ENCODE data around the gene DIPK2B. TPM values are rescaled to one million over a fixed set of nuclear protein-coding genes. Genes with fewer than 3 reads are reported as not detected.

Gene DIPK2B
- total RNA-seq, 2 experiments from 2014 or later, result not detected

DNA sequence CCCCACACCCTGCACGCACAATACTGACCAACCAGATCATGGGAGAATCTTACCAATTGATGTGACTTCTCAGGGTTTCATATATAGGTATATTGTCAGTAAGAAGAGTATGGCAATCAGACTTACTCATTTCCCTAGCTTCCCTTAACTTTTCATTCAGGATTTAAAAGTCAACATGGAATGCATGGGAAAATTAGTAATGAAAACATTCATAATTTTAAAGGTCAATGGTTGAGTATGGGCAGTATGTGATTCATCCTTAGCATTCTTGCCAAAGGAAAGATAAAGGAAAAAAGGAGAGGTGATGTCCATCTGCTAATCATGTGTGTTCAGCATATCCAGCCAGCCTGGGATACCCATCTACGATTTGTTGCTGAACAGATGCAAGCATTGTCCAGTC, 4.0 kb downstream of the DIPK2B start:
- no peaks in the 10 kb centered on the region for H3K36me3 ChIP-seq (ENCODE audit: insufficient read depth, low read length)
- H3K9me2 ChIP-seq (ENCODE audit: insufficient read depth, low read length), result no peaks in the 10 kb centered on the region
- H3K4me2 ChIP-seq (ENCODE audit: low read length), result no peak overlapping the region
- H4K20me1 ChIP-seq (ENCODE audit: insufficient read depth, low read length), result no peaks in the 10 kb centered on the region
- H3K79me2 ChIP-seq (ENCODE audit: insufficient read depth, low read depth, low read length), result no peaks in the 10 kb centered on the region
- no peak overlapping the region for H3K4me3 ChIP-seq (ENCODE audit: low read depth, low read length, poor library complexity, severe bottlenecking)
- no peak for DNase-seq (ENCODE audit: low spot score)
- POLR2A ChIA-PET, result interaction anchor here (0.7 kb wide), 1 partner anchor 1074 kb away, joined by 3 read pairs; no protein-coding TSS in a partner anchor
- no TSS peak for BruUV-seq (replicated peaks)
- H3K4me1 ChIP-seq (ENCODE audit: insufficient read depth, low read length, poor library complexity, severe bottlenecking), result no peaks in the 10 kb centered on the region
- TF ChIP-seq, protein P1, sequence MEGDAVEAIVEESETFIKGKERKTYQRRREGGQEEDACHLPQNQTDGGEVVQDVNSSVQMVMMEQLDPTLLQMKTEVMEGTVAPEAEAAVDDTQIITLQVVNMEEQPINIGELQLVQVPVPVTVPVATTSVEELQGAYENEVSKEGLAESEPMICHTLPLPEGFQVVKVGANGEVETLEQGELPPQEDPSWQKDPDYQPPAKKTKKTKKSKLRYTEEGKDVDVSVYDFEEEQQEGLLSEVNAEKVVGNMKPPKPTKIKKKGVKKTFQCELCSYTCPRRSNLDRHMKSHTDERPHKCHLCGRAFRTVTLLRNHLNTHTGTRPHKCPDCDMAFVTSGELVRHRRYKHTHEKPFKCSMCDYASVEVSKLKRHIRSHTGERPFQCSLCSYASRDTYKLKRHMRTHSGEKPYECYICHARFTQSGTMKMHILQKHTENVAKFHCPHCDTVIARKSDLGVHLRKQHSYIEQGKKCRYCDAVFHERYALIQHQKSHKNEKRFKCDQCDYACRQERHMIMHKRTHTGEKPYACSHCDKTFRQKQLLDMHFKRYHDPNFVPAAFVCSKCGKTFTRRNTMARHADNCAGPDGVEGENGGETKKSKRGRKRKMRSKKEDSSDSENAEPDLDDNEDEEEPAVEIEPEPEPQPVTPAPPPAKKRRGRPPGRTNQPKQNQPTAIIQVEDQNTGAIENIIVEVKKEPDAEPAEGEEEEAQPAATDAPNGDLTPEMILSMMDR (conservative IDR thresholded peaks at IDR 0.05; ENCODE audit: low read length), result no peak
- TF ChIP-seq EZH2phosphoT487 (IDR thresholded peaks at IDR 0.05; ENCODE audit: borderline replicate concordance, low read depth, low read length), result no peak
- no peak overlapping the region for H3K27ac ChIP-seq (ENCODE audit: low read depth, low read length, poor library complexity, severe bottlenecking)
- intact Hi-C loops (cut with micrococcal nuclease; ENCODE audit: unreplicated experiment), result no loop called here
- no peaks in the 10 kb centered on the region for H3K9me3 ChIP-seq (ENCODE audit: low read length)
- H2AFZ ChIP-seq (ENCODE audit: low read length), result no peak overlapping the region
- CTCF ChIA-PET (ENCODE audit: unreplicated experiment), result no interaction called here

DNA sequence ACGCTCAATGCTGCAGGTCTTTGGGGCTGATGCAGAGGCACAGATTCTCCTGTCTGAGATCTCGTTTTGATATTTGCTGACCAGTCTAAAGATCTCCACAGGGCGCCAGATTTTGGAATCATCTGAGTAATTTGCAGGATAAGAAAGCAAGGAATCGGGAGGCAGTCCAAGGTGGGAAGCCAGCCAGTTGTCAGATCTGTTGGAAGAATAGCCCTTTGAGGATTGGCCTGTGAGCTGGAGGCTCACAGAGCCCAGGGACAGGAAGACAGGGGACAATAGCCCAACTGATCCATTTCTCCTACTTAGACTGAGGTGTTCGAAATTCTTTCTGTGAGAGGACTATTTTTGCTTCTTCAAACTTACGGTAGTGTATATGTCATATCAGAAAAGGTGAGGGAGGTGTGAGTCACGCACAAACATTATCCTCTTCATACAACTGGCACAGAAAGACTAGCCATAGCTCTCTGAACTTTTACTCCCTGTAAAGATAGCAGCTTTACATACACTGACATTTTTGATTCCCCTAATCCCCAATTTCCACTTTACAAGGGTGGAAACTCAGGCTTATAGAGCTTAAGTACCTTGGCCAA, 8.8 kb downstream of the DIPK2B start:
- ChIA-PET CTCF (ENCODE audit: unreplicated experiment) (no interaction called here), POLR2A (no interaction called here)
- Histone ChIP-seq H3K9me3 (ENCODE audit: low read length) (no peaks in the 10 kb centered on the region), H2AFZ (ENCODE audit: low read length) (no peak overlapping the region), H3K4me2 (ENCODE audit: low read length) (no peak overlapping the region), H3K36me3 (ENCODE audit: insufficient read depth, low read length) (no peaks in the 10 kb centered on the region), H3K9me2 (ENCODE audit: insufficient read depth, low read length) (no peaks in the 10 kb centered on the region), H3K4me1 (ENCODE audit: insufficient read depth, low read length, poor library complexity, severe bottlenecking) (no peaks in the 10 kb centered on the region), H3K79me2 (ENCODE audit: insufficient read depth, low read depth, low read length) (no peaks in the 10 kb centered on the region), H3K27ac (ENCODE audit: low read depth, low read length, poor library complexity, severe bottlenecking) (no peak overlapping the region), H4K20me1 (ENCODE audit: insufficient read depth, low read length) (no peaks in the 10 kb centered on the region), H3K4me3 (ENCODE audit: low read depth, low read length, poor library complexity, severe bottlenecking) (no peak overlapping the region)
- no TSS peak for BruUV-seq (replicated peaks)
- no peak for DNase-seq (ENCODE audit: low spot score)
- TF ChIP-seq, protein P1 (conservative IDR thresholded peaks at IDR 0.05; ENCODE audit: low read length), result no peak
- TF ChIP-seq EZH2phosphoT487 (IDR thresholded peaks at IDR 0.05; ENCODE audit: borderline replicate concordance, low read depth, low read length), result no peak
- intact Hi-C loops (cut with micrococcal nuclease; ENCODE audit: unreplicated experiment), result no loop called here

DNA sequence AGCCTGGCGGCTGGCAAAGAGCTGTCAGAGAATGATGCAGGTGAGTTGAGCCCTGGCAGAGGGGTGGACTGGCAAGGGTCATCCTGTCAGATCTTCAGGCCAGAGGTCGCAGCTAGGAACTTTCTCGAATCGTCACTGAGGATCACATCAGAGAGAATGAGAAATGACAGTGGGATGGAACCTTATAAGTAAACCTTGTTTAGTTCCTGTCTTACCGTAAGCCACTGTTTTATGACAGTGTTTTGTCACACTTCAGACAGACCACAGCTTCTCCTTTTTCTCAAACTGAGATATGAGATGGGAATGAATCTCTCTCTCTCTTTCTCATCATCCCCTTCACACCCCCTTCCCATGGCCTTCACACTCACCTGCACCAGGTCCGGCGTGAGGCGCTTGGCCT, 9.3 kb downstream of the DIPK2B start:
- no peaks in the 10 kb centered on the region for H3K9me3 ChIP-seq (ENCODE audit: low read length)
- CTCF ChIA-PET (ENCODE audit: unreplicated experiment), result no interaction called here
- no peak overlapping the region for H3K4me3 ChIP-seq (ENCODE audit: low read depth, low read length, poor library complexity, severe bottlenecking)
- no peak overlapping the region for H3K4me2 ChIP-seq (ENCODE audit: low read length)
- TF ChIP-seq EZH2phosphoT487 (IDR thresholded peaks at IDR 0.05; ENCODE audit: borderline replicate concordance, low read depth, low read length), result no peak
- TF ChIP-seq, protein P1 (conservative IDR thresholded peaks at IDR 0.05; ENCODE audit: low read length), result no peak
- no peak for DNase-seq (ENCODE audit: low spot score)
- H3K79me2 ChIP-seq (ENCODE audit: insufficient read depth, low read depth, low read length), result no peaks in the 10 kb centered on the region
- H3K36me3 ChIP-seq (ENCODE audit: insufficient read depth, low read length), result no peaks in the 10 kb centered on the region
- intact Hi-C loops (cut with micrococcal nuclease; ENCODE audit: unreplicated experiment), result no loop called here
- H3K27ac ChIP-seq (ENCODE audit: low read depth, low read length, poor library complexity, severe bottlenecking), result no peak overlapping the region
- H4K20me1 ChIP-seq (ENCODE audit: insufficient read depth, low read length), result no peaks in the 10 kb centered on the region
- no peak overlapping the region for H2AFZ ChIP-seq (ENCODE audit: low read length)
- POLR2A ChIA-PET, result no interaction called here
- no peaks in the 10 kb centered on the region for H3K4me1 ChIP-seq (ENCODE audit: insufficient read depth, low read length, poor library complexity, severe bottlenecking)
- no peaks in the 10 kb centered on the region for H3K9me2 ChIP-seq (ENCODE audit: insufficient read depth, low read length)
- BruUV-seq (replicated peaks), result no TSS peak

All from OCI-LY7 (cell line).